ENCODE measurements around the gene IREB2.
"Not testable (repeated sequence)": the region's sequence is repeated elsewhere in the genome, so short reads cannot be mapped to it uniquely, and the experiment has no call there.

IREB2 gene

DNA sequence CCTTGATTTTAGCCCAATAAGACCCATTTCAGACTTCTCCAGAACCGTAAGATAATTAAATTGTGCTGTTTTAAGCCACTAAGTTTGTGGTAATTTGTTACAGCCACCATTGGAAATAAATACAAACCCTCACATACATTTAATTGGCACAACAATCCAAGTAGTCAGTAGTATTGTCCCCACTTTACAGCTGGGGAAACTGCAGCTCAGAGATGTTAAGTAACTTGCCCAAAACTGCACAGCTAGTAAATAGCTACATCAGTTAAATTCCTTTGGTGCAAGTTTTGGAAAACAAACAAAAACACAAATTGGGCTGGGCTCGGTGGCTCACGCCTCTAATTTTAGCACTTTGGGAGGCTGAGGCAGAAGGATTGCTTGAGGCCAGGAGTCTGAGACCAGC, 13.3 kb upstream of the IREB2 start:
- no peak overlapping the region for H3K27ac ChIP-seq
- TF ChIP-seq, protein P1, sequence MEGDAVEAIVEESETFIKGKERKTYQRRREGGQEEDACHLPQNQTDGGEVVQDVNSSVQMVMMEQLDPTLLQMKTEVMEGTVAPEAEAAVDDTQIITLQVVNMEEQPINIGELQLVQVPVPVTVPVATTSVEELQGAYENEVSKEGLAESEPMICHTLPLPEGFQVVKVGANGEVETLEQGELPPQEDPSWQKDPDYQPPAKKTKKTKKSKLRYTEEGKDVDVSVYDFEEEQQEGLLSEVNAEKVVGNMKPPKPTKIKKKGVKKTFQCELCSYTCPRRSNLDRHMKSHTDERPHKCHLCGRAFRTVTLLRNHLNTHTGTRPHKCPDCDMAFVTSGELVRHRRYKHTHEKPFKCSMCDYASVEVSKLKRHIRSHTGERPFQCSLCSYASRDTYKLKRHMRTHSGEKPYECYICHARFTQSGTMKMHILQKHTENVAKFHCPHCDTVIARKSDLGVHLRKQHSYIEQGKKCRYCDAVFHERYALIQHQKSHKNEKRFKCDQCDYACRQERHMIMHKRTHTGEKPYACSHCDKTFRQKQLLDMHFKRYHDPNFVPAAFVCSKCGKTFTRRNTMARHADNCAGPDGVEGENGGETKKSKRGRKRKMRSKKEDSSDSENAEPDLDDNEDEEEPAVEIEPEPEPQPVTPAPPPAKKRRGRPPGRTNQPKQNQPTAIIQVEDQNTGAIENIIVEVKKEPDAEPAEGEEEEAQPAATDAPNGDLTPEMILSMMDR (IDR thresholded peaks at IDR 0.05): no peak
- no peak for TF ChIP-seq ZFX (IDR thresholded peaks at IDR 0.05; ENCODE audit: borderline replicate concordance)

GRCh38 chr15:78425643-78426042, 12.4 kb upstream of the IREB2 start:
- H3K27ac ChIP-seq: no peak overlapping the region
- TF ChIP-seq ZFX (IDR thresholded peaks at IDR 0.05; ENCODE audit: borderline replicate concordance): no peak

DNA sequence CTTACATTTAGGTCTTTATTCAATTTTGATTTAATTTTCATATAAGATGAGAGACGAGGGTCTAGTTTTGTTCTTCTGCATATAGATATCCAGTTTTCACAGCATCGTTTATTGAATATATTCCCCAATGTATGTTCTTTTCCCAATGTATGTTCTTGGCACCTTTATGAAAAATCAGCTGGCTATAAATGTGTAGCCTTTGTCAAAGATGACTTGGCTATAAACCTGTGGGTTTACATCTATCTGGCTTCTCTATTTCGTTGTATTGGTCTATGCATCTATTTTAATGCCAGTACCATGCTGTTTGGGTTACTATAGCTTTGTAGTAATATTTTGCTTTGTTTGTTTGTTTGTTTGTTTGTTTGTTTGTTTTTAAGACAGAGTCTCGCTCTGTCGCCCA, 11.7 kb upstream of the IREB2 start:
- TF ChIP-seq, protein P1 (IDR thresholded peaks at IDR 0.05): no peak
- no peak for TF ChIP-seq ZFX (IDR thresholded peaks at IDR 0.05; ENCODE audit: borderline replicate concordance)
- no peak overlapping the region for H3K27ac ChIP-seq

DNA sequence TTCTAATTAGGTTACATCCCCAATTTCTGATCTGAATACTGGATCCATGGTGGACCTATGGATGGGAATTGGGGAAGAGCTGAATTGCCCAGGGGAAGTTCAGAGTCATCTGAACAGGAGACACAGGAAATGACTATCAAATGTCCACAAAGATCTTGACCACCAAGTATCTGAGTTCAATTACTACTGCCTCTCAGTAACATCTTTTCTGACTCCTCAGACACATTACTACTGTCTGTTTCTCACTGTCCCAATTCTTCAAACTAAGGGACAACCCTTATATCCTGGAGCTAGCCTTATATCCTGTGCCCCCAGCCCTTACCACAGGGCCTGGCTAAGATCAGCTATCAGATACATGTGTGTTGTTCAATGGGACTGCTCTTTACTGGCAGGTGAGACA, 10.1 kb upstream of the IREB2 start:
- no peak for TF ChIP-seq ZFX (IDR thresholded peaks at IDR 0.05; ENCODE audit: borderline replicate concordance)
- TF ChIP-seq, protein P1 (IDR thresholded peaks at IDR 0.05): no peak
- no peak overlapping the region for H3K27ac ChIP-seq

- TF ChIP-seq, protein P1 (IDR thresholded peaks at IDR 0.05): no peak
- no peak for TF ChIP-seq ZFX (IDR thresholded peaks at IDR 0.05; ENCODE audit: borderline replicate concordance)
- H3K27ac ChIP-seq: peak overlapping the region; percentile 34; the same call in 1 of the 2 replicates
Measured at GRCh38 chr15:78429477-78429876, 8.5 kb upstream of the IREB2 start.

DNA sequence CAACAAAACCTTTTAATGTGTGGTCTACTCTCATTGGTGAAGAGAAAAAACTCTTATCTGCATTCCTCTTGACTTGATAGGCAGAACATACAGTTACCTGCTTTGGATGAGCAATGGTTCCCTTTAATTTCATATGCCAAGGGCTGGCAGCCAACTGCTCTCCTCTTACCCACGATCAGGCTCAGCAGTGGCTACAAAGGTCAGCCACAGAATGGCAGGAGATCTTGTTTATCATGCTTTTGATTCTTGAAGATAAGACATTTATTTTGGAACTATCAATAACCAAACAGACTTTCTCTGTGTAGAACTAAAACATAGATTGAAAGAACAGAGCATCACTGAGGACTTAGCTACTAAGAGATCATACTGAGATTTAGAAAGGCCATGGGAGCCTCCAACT, 6.1 kb upstream of the IREB2 start:
- H3K27ac ChIP-seq: no peak overlapping the region
- TF ChIP-seq ZFX (IDR thresholded peaks at IDR 0.05; ENCODE audit: borderline replicate concordance): no peak
- TF ChIP-seq, protein P1 (IDR thresholded peaks at IDR 0.05): no peak

GRCh38 chr15:78432664-78433063, 5.4 kb upstream of the IREB2 start:
- TF ChIP-seq, protein P1 (IDR thresholded peaks at IDR 0.05): no peak
- TF ChIP-seq ZFX (IDR thresholded peaks at IDR 0.05; ENCODE audit: borderline replicate concordance): no peak
- no peak overlapping the region for H3K27ac ChIP-seq

GRCh38 chr15:78434134-78434533, 3.9 kb upstream of the IREB2 start:
- H3K27ac ChIP-seq: no peak overlapping the region
- no peak for TF ChIP-seq ZFX (IDR thresholded peaks at IDR 0.05; ENCODE audit: borderline replicate concordance)
- TF ChIP-seq, protein P1 (IDR thresholded peaks at IDR 0.05): no peak

DNA sequence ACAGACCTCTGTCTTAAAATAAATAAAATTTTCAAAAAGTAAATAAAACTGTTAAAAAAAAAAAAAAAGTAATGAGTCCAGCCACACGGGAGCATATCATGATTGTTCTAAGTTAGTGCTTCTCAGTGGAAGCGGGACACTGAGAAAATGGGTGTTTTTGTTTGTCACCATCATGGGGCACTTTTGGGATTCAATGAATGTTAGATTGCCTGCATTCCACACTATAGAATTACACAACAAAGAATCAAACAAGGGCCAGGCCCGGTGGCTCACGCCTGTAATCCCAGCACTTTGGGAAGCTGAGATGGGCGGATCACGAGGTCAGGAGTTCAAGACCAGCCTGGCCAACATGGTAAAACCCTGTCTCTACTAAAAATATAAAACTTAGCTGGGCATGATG, 3.3 kb upstream of the IREB2 start:
- H3K27ac ChIP-seq: not testable (repeated sequence)

Measured in 22Rv1 (cell line).